ENCODE measurements around the gene ZFP57.

DNA sequence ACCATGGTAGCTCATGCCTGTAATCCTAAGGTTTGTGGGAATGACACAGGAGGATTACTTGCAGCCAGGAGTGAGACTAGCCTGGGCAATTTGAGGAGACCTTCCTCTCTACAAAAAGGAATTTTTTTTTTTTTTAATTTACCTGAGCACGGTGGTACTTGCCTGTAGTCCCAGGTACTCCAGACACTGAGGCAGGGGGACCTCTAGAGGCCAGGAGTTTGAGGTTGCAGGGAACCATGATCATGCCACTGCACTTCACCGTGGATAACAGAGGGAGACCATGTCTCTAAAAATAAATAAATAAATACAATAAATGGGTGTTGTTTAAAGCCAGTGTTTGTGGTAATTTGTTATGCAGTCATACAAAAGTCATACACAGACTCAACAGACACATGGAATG, 39.9 kb upstream of the ZFP57 start:
- peak; percentile 15; the same call in 1 of the 2 replicates for TF ChIP-seq CTCF (CRISPR knock-in tag; IDR thresholded peaks at IDR 0.05)
- no peak for TF ChIP-seq ATF2 (CRISPR knock-in tag; IDR thresholded peaks at IDR 0.05)
- no peak for TF ChIP-seq CBX2 (IDR thresholded peaks at IDR 0.05; ENCODE audit: low read depth, low read length)
- no peak for TF ChIP-seq CBX2 (CRISPR knock-in tag; IDR thresholded peaks at IDR 0.05; ENCODE audit: low read depth)
- no peak for TF ChIP-seq ZNF235 (CRISPR knock-in tag; IDR thresholded peaks at IDR 0.05; ENCODE audit: borderline replicate concordance)
- TF ChIP-seq CHD2 (IDR thresholded peaks at IDR 0.05; ENCODE audit: low read depth, low read length) = no peak
- no peak for TF ChIP-seq EZH2 (conservative IDR thresholded peaks at IDR 0.05; ENCODE audit: low read depth, low read length)
- no peak for TF ChIP-seq ZNF879 (CRISPR knock-in tag; IDR thresholded peaks at IDR 0.05)
- TF ChIP-seq PRPF4 (IDR thresholded peaks at IDR 0.05; ENCODE audit: low read depth, low read length, poor library complexity, severe bottlenecking) = no peak
- TF ChIP-seq NR3C1 (CRISPR knock-in tag; IDR thresholded peaks at IDR 0.05) = no peak
- no peak for TF ChIP-seq ZNF33B (CRISPR knock-in tag; IDR thresholded peaks at IDR 0.05)
- TF ChIP-seq PAF1 (CRISPR knock-in tag; IDR thresholded peaks at IDR 0.05) = no peak
